Stimulated activated CD4-positive, alpha-beta T cell treated with anti-CD3 and anti-CD28 coated beads, Interleukin-12 subunit alpha, Interleukin-12 subunit beta, amount 100 ng/mL, for 4 hours (primary cell): ENCODE measurements around the gene GFER.
"Not testable (repeated sequence)": the region's sequence is repeated elsewhere in the genome, so short reads cannot be mapped to it uniquely, and the experiment has no call there.

Experiments used
- DNase-seq: peaks from one replicate; pipeline ENCODE4 v3.0.0-alpha.2; 2020

GFER gene

GRCh38 chr16:2028620-2029220 is 44.7 kb downstream of the GFER start:
- DNase-seq, result no peak

GRCh38 chr16:2029350-2029749 is 45.4 kb downstream of the GFER start:
- no peak for DNase-seq

GRCh38 chr16:2030036-2030435 is 46.0 kb downstream of the GFER start:
- DNase-seq, result no peak

- DNase-seq, result no peak
Observed at GRCh38 chr16:2031081-2031577, 47.1 kb downstream of the GFER start.

- DNase-seq, result no peak
Observed at GRCh38 chr16:2032285-2033056, 48.5 kb downstream of the GFER start.

- DNase-seq, result no peak
Observed at GRCh38 chr16:2033057-2033908, 49.3 kb downstream of the GFER start.

- not testable (repeated sequence) for DNase-seq
Observed at GRCh38 chr16:2033909-2034695, 50.1 kb downstream of the GFER start.

GRCh38 chr16:2034696-2035430 is 50.9 kb downstream of the GFER start:
- DNase-seq, result no peak

GRCh38 chr16:2035431-2036199 is 51.6 kb downstream of the GFER start:
- no peak for DNase-seq

GRCh38 chr16:2036200-2036966 is 52.4 kb downstream of the GFER start:
- no peak for DNase-seq

- no peak for DNase-seq
Observed at GRCh38 chr16:2037115-2037514, 53.1 kb downstream of the GFER start.
